ENCODE measurements around the gene ASB12.

GRCh38 chrX:64176876-64177275 is 53.5 kb downstream of the ASB12 start:
- TF ChIP-seq CTCF (IDR thresholded peaks at IDR 0.05) (no peak), EZH2 (IDR thresholded peaks at IDR 0.05; ENCODE audit: borderline replicate concordance, insufficient read depth, low read depth, low read length, poor library complexity, severe bottlenecking) (no peak)

All from B cell (primary cell).